Pons (tissue), 1 donor: Measurements from ENCODE around the gene CBL.
A peak's percentile ranks its signal among the peaks of the same experiment; 100 is the strongest.
"Not testable (repeated sequence)": the region's sequence is repeated elsewhere in the genome, so short reads cannot be mapped to it uniquely, and the experiment has no call there.

Source experiments
- DNase-seq: peaks from one replicate; pipeline ENCODE4 v3.0.0-alpha.2; 2016; ENCODE audit warnings: low spot score

Gene CBL

GRCh38 chr11:119205574-119206510, at the start of gene CBL:
CBL (plus strand) TSS chr11:119206339; CDS start chr11:119206418, 79 bp downstream.
- peak; percentile 90 for DNase-seq

GRCh38 chr11:119156496-119156895, 49.6 kb upstream of the CBL start:
- no peak for DNase-seq

DNA sequence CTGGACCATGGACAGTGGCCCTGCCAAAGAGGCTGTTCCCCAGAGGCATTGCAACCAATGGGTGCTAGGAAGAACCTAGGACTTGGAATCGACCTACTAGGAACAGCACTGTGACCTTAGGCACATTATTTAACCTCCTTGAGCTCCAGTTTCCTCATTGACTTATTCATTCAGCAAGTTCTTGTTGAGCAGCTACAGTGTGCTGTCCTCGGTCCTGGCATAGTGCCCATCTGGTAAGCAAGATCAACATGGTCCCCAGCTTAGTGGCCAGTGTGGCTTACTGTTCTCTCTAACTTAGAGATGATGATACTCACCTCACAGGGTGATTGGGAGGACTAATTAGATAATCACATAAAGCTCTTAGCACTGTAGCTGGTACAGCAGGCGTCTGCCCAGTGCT, 49.1 kb upstream of the CBL start:
- DNase-seq: no peak

GRCh38 chr11:119158467-119158866, 47.7 kb upstream of the CBL start:
- DNase-seq: no peak

DNA sequence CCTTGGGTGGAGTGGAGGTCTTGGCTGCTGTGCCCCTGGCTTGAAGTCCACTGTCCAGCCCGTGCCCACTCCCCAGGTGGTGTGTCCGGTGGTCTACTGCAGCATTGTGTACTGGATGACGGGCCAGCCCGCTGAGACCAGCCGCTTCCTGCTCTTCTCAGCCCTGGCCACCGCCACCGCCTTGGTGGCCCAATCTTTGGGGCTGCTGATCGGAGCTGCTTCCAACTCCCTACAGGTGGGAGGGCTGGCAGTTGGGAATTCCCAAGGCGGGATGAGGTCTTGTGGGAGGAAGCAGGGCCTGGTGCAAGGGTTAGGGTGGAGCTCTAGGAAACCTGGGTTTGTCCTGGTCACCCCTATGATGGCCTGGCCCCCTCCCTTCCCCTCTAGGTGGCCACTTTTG, 46.0 kb upstream of the CBL start:
- no peak for DNase-seq

DNA sequence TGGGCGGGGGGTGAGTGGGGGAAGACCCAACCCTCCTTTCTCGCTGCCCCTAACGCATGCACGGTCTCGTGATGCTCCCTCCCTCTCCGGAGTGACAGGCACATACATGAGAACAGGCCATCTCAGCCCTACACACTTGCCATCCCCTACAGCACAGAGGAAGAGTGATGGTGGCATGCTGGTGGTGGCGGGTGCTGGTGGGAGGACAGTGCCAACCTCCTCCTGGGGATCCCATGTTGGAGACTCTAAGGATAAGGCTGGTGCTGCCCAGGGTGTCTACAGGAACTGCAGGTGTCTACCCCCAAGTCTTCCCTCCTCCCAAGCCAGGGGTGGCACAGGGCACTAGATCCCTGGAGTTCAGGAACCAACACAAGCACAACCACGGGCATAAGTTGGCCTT, 44.3 kb upstream of the CBL start:
- no peak for DNase-seq

DNA sequence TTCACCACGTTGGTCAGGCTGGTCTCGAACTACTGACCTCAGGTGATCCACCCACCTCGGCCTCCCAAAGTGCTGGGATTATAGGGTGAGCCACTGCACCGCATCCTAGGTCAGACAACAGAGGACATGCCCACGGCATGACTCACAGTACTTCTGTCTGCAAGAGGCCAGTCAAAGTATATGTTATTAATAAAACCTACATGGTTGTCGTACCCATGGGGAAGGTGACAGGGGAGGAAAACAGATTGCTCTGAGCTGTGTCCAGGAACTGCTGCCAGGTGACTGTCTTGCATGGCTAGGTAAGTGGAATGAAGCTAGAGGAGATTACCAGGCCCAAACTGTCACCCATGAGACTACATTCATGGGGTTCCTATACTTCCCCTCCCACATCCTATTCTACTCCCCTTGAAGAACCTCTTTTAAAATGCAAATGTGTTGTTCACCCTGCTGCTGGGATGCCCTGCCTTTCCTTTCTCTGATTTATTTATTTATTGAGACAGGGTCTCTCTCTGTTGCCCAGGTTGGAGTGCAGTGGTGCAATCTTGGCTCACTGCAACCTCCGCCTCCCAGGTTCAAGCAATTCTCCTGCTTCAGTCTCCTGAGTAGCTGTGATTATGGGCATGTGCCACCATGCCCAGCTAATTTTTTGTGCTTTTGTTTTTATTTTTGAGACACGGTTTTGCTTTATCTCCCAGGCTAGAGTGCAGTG, 39.6 kb upstream of the CBL start:
- no peak for DNase-seq

DNA sequence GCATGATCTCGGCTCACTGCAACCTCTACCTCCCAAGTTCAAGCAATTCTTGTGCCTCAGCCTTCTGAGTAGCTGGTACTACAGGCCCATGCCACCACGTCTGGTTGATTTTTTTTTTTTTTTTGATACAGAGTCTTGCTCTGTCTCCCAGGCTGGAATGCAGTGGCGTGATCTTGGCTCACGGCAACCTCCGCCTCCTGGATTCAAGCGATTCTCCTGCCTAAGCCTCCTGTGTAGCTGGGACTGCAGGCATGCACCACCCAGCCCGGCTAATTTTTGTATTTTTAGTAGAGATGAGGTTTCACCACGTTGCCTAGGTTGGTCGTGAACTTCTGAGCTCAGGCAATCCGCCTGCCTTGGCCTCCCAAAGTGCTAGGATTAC, 39.1 kb upstream of the CBL start:
- not testable (repeated sequence) for DNase-seq

DNA sequence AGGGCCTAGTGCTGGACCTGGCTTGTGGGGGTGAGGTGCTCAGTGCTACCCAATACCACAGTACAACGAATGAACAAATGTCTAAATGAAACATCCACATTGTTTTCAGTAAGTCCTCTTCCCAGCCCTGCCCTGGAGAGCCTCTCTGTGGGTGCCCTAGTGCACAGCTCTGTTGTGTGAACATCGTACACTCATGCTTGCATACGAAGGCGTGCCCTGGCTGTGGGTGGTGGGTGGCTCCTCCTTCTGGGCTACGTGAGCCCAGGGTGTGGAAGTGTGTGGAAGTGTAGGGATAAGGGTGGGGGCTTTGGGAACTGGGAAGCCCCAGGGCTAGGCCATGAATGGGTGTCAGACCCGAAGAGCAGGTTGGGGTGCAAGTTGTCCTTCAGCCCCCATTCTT, 38.2 kb upstream of the CBL start:
- DNase-seq: no peak

DNA sequence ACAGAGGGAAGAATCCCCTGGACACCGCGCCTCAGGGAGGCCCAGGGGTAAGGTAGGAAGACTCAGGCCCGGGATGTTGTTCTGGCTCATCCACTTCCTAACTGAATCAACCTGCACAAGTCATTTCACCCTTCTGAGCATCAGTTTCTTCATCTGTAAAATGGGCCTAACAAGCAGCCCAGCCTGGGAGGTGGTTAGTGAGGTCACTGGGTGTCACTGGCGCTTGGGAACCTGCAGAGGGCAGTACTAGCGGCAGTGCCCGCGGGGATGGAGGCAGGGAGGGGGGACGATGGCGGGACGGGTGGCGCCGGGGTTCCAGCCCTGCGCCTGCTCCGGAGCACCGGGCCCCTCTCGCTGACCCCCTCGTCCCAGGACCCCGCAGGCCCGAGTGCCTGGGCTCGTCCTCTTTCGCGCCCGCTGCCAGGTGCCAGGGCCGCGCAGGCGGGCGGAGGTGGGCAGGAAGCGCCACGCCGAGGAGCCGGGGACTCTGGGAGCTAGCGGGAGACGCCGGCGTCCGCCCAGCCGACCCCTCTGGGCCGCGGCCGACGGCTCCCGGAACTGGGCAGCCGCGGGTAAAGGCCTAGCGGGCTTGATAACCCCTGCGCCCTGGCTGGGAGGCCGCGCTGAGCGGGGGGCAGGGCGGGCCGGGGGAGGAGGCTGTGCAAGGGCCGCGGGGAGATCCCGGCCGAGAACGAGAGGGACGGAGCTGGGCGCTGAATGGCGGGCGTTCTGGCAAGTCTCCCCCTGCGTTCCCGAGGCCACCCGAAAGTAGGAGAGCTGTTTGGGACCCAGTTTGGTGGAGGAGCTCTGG, 37.5 kb upstream of the CBL start, which contains the start of gene NLRX1:
Gene NLRX1, plus strand, starts transcription at position 255 of the 811 bp plus-strand sequence. CDS start 2,679 bp downstream, outside the sequence.
- DNase-seq: peak; percentile 77

- DNase-seq: no peak
Observed at GRCh38 chr11:119169282-119169719, 36.8 kb upstream of the CBL start.

GRCh38 chr11:119172513-119172912, 33.6 kb upstream of the CBL start:
- no peak for DNase-seq

DNA sequence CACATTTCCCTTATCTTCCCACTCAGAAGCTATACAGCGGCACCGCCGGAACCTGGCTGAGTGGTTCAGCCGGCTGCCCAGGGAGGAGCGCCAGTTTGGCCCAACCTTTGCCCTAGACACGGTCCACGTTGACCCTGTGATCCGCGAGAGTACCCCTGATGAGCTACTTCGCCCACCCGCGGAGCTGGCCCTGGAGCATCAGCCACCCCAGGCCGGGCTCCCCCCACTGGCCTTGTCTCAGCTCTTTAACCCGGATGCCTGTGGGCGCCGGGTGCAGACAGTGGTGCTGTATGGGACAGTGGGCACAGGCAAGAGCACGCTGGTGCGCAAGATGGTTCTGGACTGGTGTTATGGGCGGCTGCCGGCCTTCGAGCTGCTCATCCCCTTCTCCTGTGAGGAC, 32.7 kb upstream of the CBL start:
- no peak for DNase-seq

GRCh38 chr11:119175493-119176077, 30.6 kb upstream of the CBL start:
- no peak for DNase-seq

DNA sequence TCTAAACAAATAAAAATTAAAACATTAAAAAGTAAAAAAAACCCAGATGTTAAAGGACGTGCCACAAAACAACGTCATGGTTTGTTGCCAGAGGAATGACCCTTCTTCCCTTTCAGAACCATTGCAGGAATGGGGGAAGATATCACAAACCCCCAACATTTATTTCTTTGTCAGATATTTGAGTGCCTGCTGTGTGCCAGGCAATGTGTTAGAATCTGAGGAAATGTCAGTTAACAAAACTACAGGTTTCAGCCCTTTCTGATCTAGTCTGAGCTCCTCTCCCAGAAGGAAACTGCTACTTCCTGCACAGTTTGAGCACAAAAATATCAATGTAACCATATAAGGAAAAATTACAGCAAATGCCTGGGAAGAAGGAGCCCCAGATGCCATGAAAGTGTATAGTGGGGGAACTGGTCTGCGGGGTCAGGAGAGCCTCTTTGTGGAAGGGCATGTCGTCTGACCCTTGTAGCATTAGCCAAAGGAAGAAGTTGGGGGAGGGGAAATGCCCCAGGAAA, 27.9 kb upstream of the CBL start:
- DNase-seq: no peak

- no peak for DNase-seq
Observed at GRCh38 chr11:119179342-119179741, 26.8 kb upstream of the CBL start.

- no peak for DNase-seq
Observed at GRCh38 chr11:119179983-119180382, 26.2 kb upstream of the CBL start.

- no peak for DNase-seq
Observed at GRCh38 chr11:119180729-119181676, 25.1 kb upstream of the CBL start.

DNA sequence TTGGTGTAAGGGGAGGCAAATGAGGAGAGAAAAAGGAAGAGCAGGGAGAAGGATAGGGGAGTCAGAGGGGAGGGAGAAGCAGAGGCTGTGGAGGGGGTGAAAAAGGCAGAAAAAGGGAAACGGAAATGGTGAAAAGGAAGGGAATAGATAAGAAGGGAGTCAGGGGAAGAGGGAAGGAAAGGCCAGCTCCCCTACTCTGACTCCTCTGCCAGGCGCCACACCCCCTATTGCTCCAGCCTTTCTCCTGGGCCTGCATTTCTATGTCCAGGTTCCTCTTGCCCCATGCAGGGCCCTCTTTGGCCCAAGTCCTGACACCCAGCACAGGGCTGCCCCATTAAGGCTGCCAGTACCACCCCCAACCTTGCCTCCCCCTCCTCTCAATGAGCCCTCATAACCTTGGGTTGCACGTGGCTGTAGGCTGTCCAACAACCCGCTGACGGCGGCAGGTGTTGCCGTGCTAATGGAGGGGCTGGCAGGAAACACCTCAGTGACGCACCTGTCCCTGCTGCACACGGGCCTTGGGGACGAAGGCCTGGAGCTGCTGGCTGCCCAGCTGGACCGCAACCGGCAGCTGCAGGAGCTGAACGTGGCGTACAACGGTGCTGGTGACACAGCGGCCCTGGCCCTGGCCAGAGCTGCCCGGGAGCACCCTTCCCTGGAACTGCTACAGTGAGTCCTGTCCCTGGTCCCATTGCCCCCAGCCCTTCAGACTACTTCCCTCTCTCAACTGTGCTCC, 24.3 kb upstream of the CBL start:
- no peak for DNase-seq

DNA sequence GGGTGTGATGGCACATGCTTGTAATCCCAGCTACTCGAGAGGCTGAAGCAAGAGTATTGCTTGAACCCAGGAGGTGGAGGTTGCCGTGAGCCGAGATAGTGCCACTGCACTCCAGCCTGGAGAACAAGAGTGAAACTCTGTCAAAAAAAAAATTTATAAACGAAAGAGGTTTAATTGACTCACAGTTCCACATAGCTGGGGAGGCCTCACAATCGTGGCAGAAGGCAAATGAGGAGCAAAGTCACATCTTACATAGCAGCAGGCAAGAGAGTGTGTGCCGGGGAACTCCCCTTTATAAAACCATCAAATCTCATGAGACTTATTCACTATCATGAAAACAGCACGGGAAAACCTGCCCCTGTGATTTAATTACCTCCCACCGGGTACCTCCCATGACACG, 21.7 kb upstream of the CBL start:
- not testable (repeated sequence) for DNase-seq
